Measurements from ENCODE around the gene SLC25A41. TPM values are rescaled to one million over a fixed set of nuclear protein-coding genes. Genes with fewer than 3 reads are reported as not detected.

SLC25A41 gene
- total and polyA plus RNA-seq, 2 of the 8 experiments (the other 6 are each of a cell fraction or from before 2014, with no cell fraction given) = 0.50 TPM; not detected in 1

- TF ChIP-seq, protein P1, sequence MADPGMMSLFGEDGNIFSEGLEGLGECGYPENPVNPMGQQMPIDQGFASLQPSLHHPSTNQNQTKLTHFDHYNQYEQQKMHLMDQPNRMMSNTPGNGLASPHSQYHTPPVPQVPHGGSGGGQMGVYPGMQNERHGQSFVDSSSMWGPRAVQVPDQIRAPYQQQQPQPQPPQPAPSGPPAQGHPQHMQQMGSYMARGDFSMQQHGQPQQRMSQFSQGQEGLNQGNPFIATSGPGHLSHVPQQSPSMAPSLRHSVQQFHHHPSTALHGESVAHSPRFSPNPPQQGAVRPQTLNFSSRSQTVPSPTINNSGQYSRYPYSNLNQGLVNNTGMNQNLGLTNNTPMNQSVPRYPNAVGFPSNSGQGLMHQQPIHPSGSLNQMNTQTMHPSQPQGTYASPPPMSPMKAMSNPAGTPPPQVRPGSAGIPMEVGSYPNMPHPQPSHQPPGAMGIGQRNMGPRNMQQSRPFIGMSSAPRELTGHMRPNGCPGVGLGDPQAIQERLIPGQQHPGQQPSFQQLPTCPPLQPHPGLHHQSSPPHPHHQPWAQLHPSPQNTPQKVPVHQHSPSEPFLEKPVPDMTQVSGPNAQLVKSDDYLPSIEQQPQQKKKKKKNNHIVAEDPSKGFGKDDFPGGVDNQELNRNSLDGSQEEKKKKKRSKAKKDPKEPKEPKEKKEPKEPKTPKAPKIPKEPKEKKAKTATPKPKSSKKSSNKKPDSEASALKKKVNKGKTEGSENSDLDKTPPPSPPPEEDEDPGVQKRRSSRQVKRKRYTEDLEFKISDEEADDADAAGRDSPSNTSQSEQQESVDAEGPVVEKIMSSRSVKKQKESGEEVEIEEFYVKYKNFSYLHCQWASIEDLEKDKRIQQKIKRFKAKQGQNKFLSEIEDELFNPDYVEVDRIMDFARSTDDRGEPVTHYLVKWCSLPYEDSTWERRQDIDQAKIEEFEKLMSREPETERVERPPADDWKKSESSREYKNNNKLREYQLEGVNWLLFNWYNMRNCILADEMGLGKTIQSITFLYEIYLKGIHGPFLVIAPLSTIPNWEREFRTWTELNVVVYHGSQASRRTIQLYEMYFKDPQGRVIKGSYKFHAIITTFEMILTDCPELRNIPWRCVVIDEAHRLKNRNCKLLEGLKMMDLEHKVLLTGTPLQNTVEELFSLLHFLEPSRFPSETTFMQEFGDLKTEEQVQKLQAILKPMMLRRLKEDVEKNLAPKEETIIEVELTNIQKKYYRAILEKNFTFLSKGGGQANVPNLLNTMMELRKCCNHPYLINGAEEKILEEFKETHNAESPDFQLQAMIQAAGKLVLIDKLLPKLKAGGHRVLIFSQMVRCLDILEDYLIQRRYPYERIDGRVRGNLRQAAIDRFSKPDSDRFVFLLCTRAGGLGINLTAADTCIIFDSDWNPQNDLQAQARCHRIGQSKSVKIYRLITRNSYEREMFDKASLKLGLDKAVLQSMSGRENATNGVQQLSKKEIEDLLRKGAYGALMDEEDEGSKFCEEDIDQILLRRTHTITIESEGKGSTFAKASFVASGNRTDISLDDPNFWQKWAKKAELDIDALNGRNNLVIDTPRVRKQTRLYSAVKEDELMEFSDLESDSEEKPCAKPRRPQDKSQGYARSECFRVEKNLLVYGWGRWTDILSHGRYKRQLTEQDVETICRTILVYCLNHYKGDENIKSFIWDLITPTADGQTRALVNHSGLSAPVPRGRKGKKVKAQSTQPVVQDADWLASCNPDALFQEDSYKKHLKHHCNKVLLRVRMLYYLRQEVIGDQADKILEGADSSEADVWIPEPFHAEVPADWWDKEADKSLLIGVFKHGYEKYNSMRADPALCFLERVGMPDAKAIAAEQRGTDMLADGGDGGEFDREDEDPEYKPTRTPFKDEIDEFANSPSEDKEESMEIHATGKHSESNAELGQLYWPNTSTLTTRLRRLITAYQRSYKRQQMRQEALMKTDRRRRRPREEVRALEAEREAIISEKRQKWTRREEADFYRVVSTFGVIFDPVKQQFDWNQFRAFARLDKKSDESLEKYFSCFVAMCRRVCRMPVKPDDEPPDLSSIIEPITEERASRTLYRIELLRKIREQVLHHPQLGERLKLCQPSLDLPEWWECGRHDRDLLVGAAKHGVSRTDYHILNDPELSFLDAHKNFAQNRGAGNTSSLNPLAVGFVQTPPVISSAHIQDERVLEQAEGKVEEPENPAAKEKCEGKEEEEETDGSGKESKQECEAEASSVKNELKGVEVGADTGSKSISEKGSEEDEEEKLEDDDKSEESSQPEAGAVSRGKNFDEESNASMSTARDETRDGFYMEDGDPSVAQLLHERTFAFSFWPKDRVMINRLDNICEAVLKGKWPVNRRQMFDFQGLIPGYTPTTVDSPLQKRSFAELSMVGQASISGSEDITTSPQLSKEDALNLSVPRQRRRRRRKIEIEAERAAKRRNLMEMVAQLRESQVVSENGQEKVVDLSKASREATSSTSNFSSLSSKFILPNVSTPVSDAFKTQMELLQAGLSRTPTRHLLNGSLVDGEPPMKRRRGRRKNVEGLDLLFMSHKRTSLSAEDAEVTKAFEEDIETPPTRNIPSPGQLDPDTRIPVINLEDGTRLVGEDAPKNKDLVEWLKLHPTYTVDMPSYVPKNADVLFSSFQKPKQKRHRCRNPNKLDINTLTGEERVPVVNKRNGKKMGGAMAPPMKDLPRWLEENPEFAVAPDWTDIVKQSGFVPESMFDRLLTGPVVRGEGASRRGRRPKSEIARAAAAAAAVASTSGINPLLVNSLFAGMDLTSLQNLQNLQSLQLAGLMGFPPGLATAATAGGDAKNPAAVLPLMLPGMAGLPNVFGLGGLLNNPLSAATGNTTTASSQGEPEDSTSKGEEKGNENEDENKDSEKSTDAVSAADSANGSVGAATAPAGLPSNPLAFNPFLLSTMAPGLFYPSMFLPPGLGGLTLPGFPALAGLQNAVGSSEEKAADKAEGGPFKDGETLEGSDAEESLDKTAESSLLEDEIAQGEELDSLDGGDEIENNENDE (IDR thresholded peaks at IDR 0.05; ENCODE audit: insufficient replicate concordance, low read length) = no peak
- TF ChIP-seq RBBP5 (IDR thresholded peaks at IDR 0.05; ENCODE audit: borderline replicate concordance, low read depth, low read length) (no peak), SIRT6 (IDR thresholded peaks at IDR 0.05; ENCODE audit: low read length) (no peak), RFX5 (IDR thresholded peaks at IDR 0.05; ENCODE audit: borderline replicate concordance, low read depth, low read length) (no peak), BRCA1 (IDR thresholded peaks at IDR 0.05; ENCODE audit: low read depth, low read length) (no peak)
Measured at GRCh38 chr19:6440905-6441304, 7.3 kb upstream of the SLC25A41 start (continued).

Data from H1 (cell line).